Measurements from ENCODE around the gene PPP2R5C.
A peak's percentile ranks its signal among the peaks of the same experiment; 100 is the strongest.

The PPP2R5C gene

GRCh38 chr14:101839236-101839635, 77.7 kb downstream of the PPP2R5C start:
- CTCF ChIA-PET = interaction anchor here (1.2 kb wide), 1 partner anchor 8 kb away, joined by 3 read pairs; no protein-coding TSS in a partner anchor
- POLR2A ChIA-PET = no interaction called here
- TF ChIP-seq CTCF (IDR thresholded peaks at IDR 0.05; ENCODE audit: control extremely low read depth, extremely low read depth, low read depth, missing control alignments) = no peak
- no peak for DNase-seq (ENCODE audit: extremely low spot score)

- TF ChIP-seq CTCF (IDR thresholded peaks at IDR 0.05; ENCODE audit: control extremely low read depth, extremely low read depth, low read depth, missing control alignments) = no peak
- CTCF ChIA-PET = interaction anchor here (1.2 kb wide), 1 partner anchor 9 kb away, joined by 3 read pairs; no protein-coding TSS in a partner anchor
- DNase-seq (ENCODE audit: extremely low spot score) = no peak
- POLR2A ChIA-PET = no interaction called here
These were observed 78.2 kb downstream of the PPP2R5C start for GRCh38 chr14:101839661-101840060.

GRCh38 chr14:101840649-101841369, 79.3 kb downstream of the PPP2R5C start:
- TF ChIP-seq CTCF (IDR thresholded peaks at IDR 0.05; ENCODE audit: control extremely low read depth, extremely low read depth, low read depth, missing control alignments) = no peak
- POLR2A ChIA-PET = no interaction called here
- CTCF ChIA-PET = interaction anchor here (1.2 to 1.6 kb wide), 2 partner anchors 17 to 70 kb away, joined by 4 to 8 read pairs; no protein-coding TSS in a partner anchor
- DNase-seq (ENCODE audit: extremely low spot score) = no peak

GRCh38 chr14:101843038-101843437, 81.5 kb downstream of the PPP2R5C start:
- DNase-seq (ENCODE audit: extremely low spot score) = no peak
- no peak for TF ChIP-seq CTCF (IDR thresholded peaks at IDR 0.05; ENCODE audit: control extremely low read depth, extremely low read depth, low read depth, missing control alignments)
- POLR2A ChIA-PET = no interaction called here
- CTCF ChIA-PET = interaction anchor here (0.9 to 3.8 kb wide), 11 partner anchors 10 to 136 kb away, joined by 3 to 27 read pairs (median 11); no protein-coding TSS in a partner anchor

- POLR2A ChIA-PET = no interaction called here
- TF ChIP-seq CTCF (IDR thresholded peaks at IDR 0.05; ENCODE audit: control extremely low read depth, extremely low read depth, low read depth, missing control alignments) = peak; percentile 60
- CTCF ChIA-PET = interaction anchor here (0.8 to 3.8 kb wide), 17 partner anchors 10 to 470 kb away, joined by 3 to 27 read pairs (median 5); no protein-coding TSS in a partner anchor
- peak; percentile 65 for DNase-seq (ENCODE audit: extremely low spot score)
These were observed 82.2 kb downstream of the PPP2R5C start for GRCh38 chr14:101843665-101844064.

- DNase-seq (ENCODE audit: extremely low spot score) = no peak
- ChIA-PET POLR2A (interaction anchor here (0.6 kb wide), 1 partner anchor 79 kb away, joined by 6 read pairs; no protein-coding TSS in a partner anchor), CTCF (interaction anchor here (0.8 to 3.8 kb wide), 18 partner anchors 10 to 470 kb away, joined by 3 to 27 read pairs (median 5); no protein-coding TSS in a partner anchor)
These were observed 82.7 kb downstream of the PPP2R5C start for GRCh38 chr14:101844219-101844618.

More at GRCh38 chr14:101844219-101844618, 82.7 kb downstream of the PPP2R5C start:
- TF ChIP-seq CTCF (IDR thresholded peaks at IDR 0.05; ENCODE audit: control extremely low read depth, extremely low read depth, low read depth, missing control alignments) = no peak

Data from GM10248 (cell line).